Mononuclear cell (primary cell): ENCODE results near the gene SMIM13. TPM values are rescaled to one million over a fixed set of nuclear protein-coding genes. Genes with fewer than 3 reads are reported as not detected.
"Not testable (repeated sequence)": the region's sequence is repeated elsewhere in the genome, so short reads cannot be mapped to it uniquely, and the experiment has no call there.

Source experiments
- H3K27me3 ChIP-seq: 2 replicates; pipeline ENCODE4 v1.6.0; 2011; ENCODE audit warnings: low read length, control low read depth; ENCODE audit not compliant: insufficient read depth
- H3K4me1 ChIP-seq: 2 replicates; pipeline ENCODE4 v1.5.1; 2011; ENCODE audit warnings: mild to moderate bottlenecking, low read length, control low read depth; ENCODE audit not compliant: insufficient read depth
- H3K4me3 ChIP-seq: 2 replicates; pipeline ENCODE4 v1.5.1; 2011; ENCODE audit warnings: mild to moderate bottlenecking, low read length, moderate library complexity
- H3K9me3 ChIP-seq: 2 replicates; pipeline ENCODE4 v1.5.1; 2011; ENCODE audit warnings: low read depth, mild to moderate bottlenecking, control low read depth, low read length
- total RNA-seq: library from RNA; depleted of rRNA; stranded (reverse); fragments of >200 nt; gene quantifications from one replicate; pipeline ENCODE4 v1.2.3, GENCODE V29; 2012

The SMIM13 gene
- total RNA-seq, 1 donor = 4.2 TPM

GRCh38 chr6:11067348-11067747 lies 26.3 kb upstream of the SMIM13 start:
- Histone ChIP-seq H3K4me1 (no peaks in the 10 kb centered on the region), H3K27me3 (no peaks in the 10 kb centered on the region), H3K9me3 (no peaks in the 10 kb centered on the region)

DNA sequence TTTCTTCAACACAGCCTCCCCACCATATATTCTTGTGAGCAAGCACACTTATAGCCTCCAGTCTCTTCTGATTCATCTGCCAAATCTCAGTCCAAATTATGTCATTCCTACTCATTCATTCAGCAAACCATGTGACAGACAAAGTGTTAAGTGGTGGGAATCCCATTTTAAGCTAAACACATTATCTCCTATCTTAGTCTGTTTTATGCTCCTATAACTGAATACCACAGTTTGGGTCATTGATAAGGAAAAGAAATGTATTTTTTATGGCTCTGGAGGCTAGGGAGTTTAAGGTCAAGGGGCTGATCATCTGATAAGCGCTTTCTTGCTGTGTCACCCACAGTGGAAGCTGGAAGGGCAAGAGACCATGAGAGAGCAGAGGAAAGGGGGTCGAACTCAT lies 23.9 kb upstream of the SMIM13 start:
- H3K4me3 ChIP-seq = no peak overlapping the region
- no peaks in the 10 kb centered on the region for H3K27me3 ChIP-seq
- H3K4me1 ChIP-seq = no peaks in the 10 kb centered on the region
- no peaks in the 10 kb centered on the region for H3K9me3 ChIP-seq

More at GRCh38 chr6:11067348-11067747, 26.3 kb upstream of the SMIM13 start:
- H3K4me3 ChIP-seq = no peak overlapping the region

GRCh38 chr6:11072101-11072500 lies 21.5 kb upstream of the SMIM13 start:
- Histone ChIP-seq H3K4me3 (no peak overlapping the region), H3K27me3 (no peaks in the 10 kb centered on the region), H3K4me1 (no peaks in the 10 kb centered on the region), H3K9me3 (no peaks in the 10 kb centered on the region)

DNA sequence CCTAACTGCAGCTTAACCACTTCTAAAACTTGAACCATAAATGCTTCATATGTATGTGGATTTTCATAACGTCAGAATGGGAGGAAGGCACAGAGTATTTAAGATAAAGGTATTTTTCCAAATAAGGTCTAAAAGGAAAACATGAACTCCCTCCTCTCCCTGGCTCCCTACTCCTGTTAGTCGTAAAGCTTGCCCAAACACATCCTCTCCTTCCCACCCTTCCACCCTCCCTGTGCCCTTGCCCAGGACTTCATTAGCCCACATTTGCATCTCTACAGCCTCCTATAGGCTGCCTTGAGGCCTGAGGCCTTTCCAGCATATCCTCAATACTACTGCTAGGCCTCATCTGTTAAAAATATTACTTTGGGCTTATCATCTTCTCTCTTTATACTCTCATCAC lies 17.1 kb upstream of the SMIM13 start:
- H3K27me3 ChIP-seq = no peaks in the 10 kb centered on the region
- no peak overlapping the region for H3K4me3 ChIP-seq
- no peaks in the 10 kb centered on the region for H3K4me1 ChIP-seq
- no peaks in the 10 kb centered on the region for H3K9me3 ChIP-seq

DNA sequence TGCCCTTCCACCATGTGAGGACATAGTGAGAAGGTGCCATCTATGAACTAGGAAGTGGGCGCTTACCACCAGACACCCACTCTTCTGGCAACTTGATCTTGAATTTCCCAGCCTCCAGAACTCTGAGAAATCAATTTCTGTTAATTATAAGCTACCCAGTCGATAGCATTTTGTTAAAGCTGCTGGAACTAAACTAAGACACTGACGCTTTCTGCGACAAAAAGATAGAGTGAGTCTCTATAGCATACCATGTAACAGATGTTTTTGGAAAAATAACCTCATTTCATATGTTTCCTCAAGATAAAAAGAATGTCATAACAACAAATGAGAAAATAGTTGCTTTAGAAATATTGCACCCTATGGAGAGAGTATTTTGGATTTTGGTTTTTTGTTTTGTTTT lies 15.4 kb upstream of the SMIM13 start:
- no peak overlapping the region for H3K4me3 ChIP-seq
- no peaks in the 10 kb centered on the region for H3K4me1 ChIP-seq
- no peaks in the 10 kb centered on the region for H3K27me3 ChIP-seq
- no peaks in the 10 kb centered on the region for H3K9me3 ChIP-seq

GRCh38 chr6:11080296-11080695 lies 13.3 kb upstream of the SMIM13 start:
- Histone ChIP-seq H3K27me3 (no peaks in the 10 kb centered on the region), H3K9me3 (no peaks in the 10 kb centered on the region), H3K4me3 (no peak overlapping the region), H3K4me1 (no peaks in the 10 kb centered on the region)

DNA sequence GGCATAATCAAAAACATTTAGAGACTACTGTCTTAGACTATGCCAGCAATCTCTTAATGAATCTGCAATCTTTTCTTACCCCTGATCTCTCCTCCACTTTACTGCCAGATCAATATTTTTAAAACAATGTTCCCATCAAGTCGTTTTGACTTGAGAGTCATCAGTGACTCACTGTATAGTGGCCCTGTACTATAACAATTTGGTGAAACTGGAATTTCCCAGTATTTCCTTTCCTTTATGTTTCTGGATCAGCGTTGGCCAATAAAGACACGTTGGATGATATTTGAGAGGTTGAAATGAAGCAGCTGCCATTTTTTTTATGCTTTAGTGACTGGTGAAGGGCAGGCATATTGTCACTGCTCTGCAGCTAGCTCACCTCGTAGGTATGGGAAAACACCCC lies 10.1 kb upstream of the SMIM13 start:
- Histone ChIP-seq H3K4me3 (no peak overlapping the region), H3K4me1 (no peaks in the 10 kb centered on the region), H3K9me3 (no peaks in the 10 kb centered on the region), H3K27me3 (no peaks in the 10 kb centered on the region)

DNA sequence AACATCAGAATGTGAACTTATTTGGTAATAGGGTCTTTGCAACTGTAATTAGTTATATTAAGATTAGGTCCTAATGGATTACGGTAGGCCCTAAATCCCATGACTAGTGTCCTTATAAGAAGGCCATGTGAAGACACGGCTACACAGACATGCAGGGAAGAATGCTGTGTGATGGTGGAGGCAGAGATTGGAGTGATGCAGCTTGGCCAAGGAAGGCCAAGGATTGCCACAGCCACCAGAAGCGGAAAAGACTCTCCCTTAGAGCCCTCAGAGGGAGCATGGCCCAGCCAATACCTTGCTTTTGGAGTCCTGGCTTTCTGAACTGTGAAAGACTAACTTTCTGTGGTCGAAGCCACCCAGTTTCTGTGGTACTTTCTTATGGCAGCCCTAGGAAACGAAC lies 9.7 kb upstream of the SMIM13 start:
- Histone ChIP-seq H3K9me3 (no peaks in the 10 kb centered on the region), H3K4me3 (no peak overlapping the region), H3K4me1 (no peaks in the 10 kb centered on the region), H3K27me3 (no peaks in the 10 kb centered on the region)

DNA sequence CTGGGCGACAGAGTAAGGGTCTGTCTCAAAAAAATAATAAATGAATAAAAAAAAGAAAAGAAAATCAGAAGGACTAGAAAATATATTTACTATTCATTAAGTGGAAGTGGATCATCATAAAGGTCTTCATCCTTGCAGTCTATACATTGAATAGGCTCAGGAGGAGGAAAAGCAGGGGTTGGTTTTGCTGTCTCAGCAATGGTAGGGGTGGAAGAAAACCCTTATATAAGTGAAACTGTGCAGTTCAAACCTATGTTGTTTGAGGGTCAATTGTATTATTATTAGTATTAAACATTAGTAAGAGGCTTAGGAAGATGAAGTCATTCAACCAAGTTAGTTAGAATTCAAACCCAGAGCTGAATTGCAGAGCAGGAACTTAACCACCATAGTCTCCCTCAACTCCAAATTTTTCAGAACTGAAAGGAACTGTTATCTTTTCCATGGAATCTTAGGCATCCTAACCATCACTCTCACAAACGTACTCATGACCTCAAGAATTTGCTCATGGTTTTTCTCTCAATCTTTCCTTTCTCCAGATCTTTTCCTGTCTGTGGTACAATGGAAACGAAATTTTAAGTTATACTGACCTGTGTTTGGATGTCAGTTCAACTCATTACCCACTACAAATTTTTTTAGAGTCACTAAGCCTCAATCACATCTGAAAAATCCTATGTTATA lies 7.7 kb upstream of the SMIM13 start:
- no peaks in the 10 kb centered on the region for H3K4me1 ChIP-seq
- H3K9me3 ChIP-seq = no peaks in the 10 kb centered on the region
- no peak overlapping the region for H3K4me3 ChIP-seq
- H3K27me3 ChIP-seq = no peaks in the 10 kb centered on the region

DNA sequence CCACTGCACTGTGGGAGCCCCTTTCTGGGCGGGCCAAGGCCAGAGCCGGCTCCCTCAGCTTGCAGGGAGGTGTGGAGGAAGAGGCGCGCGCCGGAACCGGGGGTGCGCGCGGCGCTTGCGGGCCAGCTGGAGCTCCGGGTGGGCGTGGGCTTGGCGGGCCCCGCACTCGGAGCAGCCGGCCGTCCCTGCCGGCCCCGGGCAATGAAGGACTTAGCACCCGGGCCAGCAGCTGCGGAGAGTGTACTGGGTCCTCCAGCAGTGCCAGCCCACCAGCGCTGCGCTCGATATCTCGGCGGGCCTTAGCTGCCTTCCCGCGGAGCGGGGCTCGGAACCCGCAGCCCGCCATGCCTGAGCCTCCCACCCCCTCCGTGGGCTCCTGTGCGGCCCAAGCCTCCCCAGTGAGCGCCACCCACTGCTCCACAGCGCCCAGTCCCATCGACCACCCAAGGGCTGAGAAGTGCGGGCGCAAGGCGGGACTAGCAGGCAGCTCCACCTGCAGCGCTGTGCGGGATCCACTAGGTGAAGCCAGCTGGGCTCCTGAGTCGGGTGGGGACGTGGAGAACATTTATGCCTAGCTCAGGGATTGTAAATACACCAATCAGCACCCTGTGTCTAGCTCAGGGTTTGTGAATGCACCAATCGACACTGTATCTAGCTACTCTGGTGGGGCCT lies 6.4 kb upstream of the SMIM13 start:
- H3K4me3 ChIP-seq, H3K9me3 ChIP-seq, H3K27me3 ChIP-seq, H3K4me1 ChIP-seq: not testable (repeated sequence)

- H3K27me3 ChIP-seq = no peaks in the 10 kb centered on the region
- H3K4me3 ChIP-seq = no peak overlapping the region
- no peaks in the 10 kb centered on the region for H3K9me3 ChIP-seq
- H3K4me1 ChIP-seq = peaks cover 10% of the 10 kb centered on the region
These were observed 3.9 kb upstream of the SMIM13 start for GRCh38 chr6:11089695-11090094.

GRCh38 chr6:11091141-11091540 lies 2.5 kb upstream of the SMIM13 start:
- not testable (repeated sequence) for H3K9me3 ChIP-seq, H3K4me3 ChIP-seq, H3K27me3 ChIP-seq
- H3K4me1 ChIP-seq = peaks cover 21% of the 10 kb centered on the region

- H3K4me3 ChIP-seq = peak overlapping the region; percentile 97
- H3K4me1 ChIP-seq = peaks cover 25% of the 10 kb centered on the region
- H3K27me3 ChIP-seq = no peaks in the 10 kb centered on the region
- H3K9me3 ChIP-seq = no peaks in the 10 kb centered on the region
These were observed 812 bp upstream of the SMIM13 start for GRCh38 chr6:11092668-11093375.

- no peaks in the 10 kb centered on the region for H3K27me3 ChIP-seq
- peak overlapping the region; percentile 97 for H3K4me3 ChIP-seq
- no peaks in the 10 kb centered on the region for H3K9me3 ChIP-seq
- H3K4me1 ChIP-seq = peaks cover 25% of the 10 kb centered on the region
These were observed 333 bp upstream of the SMIM13 start for GRCh38 chr6:11093376-11093625.

- no peaks in the 10 kb centered on the region for H3K27me3 ChIP-seq
- H3K9me3 ChIP-seq = no peaks in the 10 kb centered on the region
- H3K4me1 ChIP-seq = peaks cover 25% of the 10 kb centered on the region
- H3K4me3 ChIP-seq = peak overlapping the region; percentile 97
These were observed 797 bp downstream of the SMIM13 start for GRCh38 chr6:11094411-11094851.

DNA sequence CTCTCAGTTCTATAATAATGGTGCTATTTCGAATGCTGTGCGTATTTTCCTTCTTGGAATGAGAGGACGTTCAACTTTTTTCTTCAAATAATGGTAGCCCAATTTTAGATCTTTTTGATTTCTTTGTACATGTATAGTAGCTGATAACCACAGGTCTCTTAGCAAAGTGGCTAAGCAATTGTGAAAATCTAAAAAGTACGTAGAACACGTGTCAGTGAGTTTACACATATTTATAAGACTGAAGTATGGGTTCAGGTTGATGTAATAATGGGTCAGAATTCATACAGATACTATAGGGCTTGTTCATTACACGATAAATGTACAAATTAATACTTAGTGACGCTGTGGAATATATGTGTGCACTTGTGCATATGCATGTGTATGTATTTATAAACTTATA lies 1.3 kb downstream of the SMIM13 start:
- H3K4me3 ChIP-seq = peak overlapping the region; percentile 97
- H3K9me3 ChIP-seq = no peaks in the 10 kb centered on the region
- H3K27me3 ChIP-seq = no peaks in the 10 kb centered on the region
- H3K4me1 ChIP-seq = peaks cover 25% of the 10 kb centered on the region
